Tibial artery (tissue), 4 donors: ENCODE measurements around the gene TIMM29.

Experiments
- DNase-seq, 2 donors: peaks; one replicate each; pipeline ENCODE4 v3.0.0-alpha.2; 2019
- H3K27ac ChIP-seq, 2 donors: fragments of 200-600 bp; sonication (generic) in 1 of 2; 1 replicate in 1 of 2; 2 replicates in 1 of 2; pipeline ENCODE4 v1.5.1; 2018 to 2019; ENCODE audit warnings: mild to moderate bottlenecking in 1 of 2
- H3K27me3 ChIP-seq, 2 donors: fragments of 200-600 bp; sonication (generic) in 1 of 2; one replicate each; pipeline versions ENCODE4 v1.5.1 to v1.6.0; 2016 to 2019
- H3K36me3 ChIP-seq, 3 donors: fragments of 200-600 bp; sonication (generic) in 2 of 3; one replicate each; pipeline ENCODE4 v1.5.1; 2016 to 2019; ENCODE audit warnings: mild to moderate bottlenecking in 2 of 3
- H3K4me1 ChIP-seq, 4 donors: fragments of 200-600 bp; sonication (generic) in 2 of 4; 1 replicate in 3 of 4; 2 replicates in 1 of 4; pipeline ENCODE4 v1.5.1; 2016 to 2019
- H3K4me3 ChIP-seq, 2 donors: fragments of 200-600 bp; sonication (generic) in 1 of 2; 1 replicate in 1 of 2; 2 replicates in 1 of 2; pipeline ENCODE4 v1.5.1; 2018 to 2019; ENCODE audit warnings: mild to moderate bottlenecking in 2 of 2
- H3K9me3 ChIP-seq, 3 donors: fragments of 200-600 bp; sonication (generic) in 1 of 3; one replicate each; pipeline ENCODE4 v1.5.1; 2016 to 2019
- intact Hi-C: fragments of 100-400 bp; cut with DNase I; formaldehyde crosslinking; loops from one replicate; pipeline ENCODE4 v1.15.0; 2023; ENCODE audit warnings: low total_unique reads
- TF ChIP-seq, protein P1 (sequence below), 2 experiments: fragments of 200-600 bp in 1 of 2; fragments of 450-650 bp in 1 of 2; IDR thresholded peaks; one replicate each; pipeline ENCODE4 v1.5.1; 2017 to 2019; ENCODE audit warnings: antibody characterized with exemption in 2 of 2, mild to moderate bottlenecking in 1 of 2, moderate library complexity in 1 of 2

TIMM29 gene

GRCh38 chr19:10887616-10888367, 40.8 kb upstream of the TIMM29 start:
- no peak overlapping the region for H3K27ac ChIP-seq
- intact Hi-C loops, result no loop called here
- H3K27me3 ChIP-seq, result no peaks in the 10 kb centered on the region
- peaks cover 0 to 42% (median 5%) of the 10 kb centered on the region in 4 donors for H3K4me1 ChIP-seq
- TF ChIP-seq, protein P1, sequence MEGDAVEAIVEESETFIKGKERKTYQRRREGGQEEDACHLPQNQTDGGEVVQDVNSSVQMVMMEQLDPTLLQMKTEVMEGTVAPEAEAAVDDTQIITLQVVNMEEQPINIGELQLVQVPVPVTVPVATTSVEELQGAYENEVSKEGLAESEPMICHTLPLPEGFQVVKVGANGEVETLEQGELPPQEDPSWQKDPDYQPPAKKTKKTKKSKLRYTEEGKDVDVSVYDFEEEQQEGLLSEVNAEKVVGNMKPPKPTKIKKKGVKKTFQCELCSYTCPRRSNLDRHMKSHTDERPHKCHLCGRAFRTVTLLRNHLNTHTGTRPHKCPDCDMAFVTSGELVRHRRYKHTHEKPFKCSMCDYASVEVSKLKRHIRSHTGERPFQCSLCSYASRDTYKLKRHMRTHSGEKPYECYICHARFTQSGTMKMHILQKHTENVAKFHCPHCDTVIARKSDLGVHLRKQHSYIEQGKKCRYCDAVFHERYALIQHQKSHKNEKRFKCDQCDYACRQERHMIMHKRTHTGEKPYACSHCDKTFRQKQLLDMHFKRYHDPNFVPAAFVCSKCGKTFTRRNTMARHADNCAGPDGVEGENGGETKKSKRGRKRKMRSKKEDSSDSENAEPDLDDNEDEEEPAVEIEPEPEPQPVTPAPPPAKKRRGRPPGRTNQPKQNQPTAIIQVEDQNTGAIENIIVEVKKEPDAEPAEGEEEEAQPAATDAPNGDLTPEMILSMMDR (IDR thresholded peaks at IDR 0.05), result no peak
- DNase-seq, result no peak
- H3K36me3 ChIP-seq, result no peaks in the 10 kb centered on the region
- H3K9me3 ChIP-seq, result no peaks in the 10 kb centered on the region
- H3K4me3 ChIP-seq, result no peak overlapping the region

GRCh38 chr19:10888421-10888866, 40.2 kb upstream of the TIMM29 start:
- no peaks in the 10 kb centered on the region for H3K27me3 ChIP-seq
- H3K4me3 ChIP-seq, result no peak overlapping the region
- no peak for DNase-seq
- no peak overlapping the region for H3K27ac ChIP-seq
- H3K4me1 ChIP-seq, result peaks cover 0 to 36% (median 2%) of the 10 kb centered on the region in 4 donors
- no peaks in the 10 kb centered on the region for H3K36me3 ChIP-seq
- no peaks in the 10 kb centered on the region for H3K9me3 ChIP-seq
- TF ChIP-seq, protein P1 (IDR thresholded peaks at IDR 0.05), result no peak
- intact Hi-C loops, result no loop called here

DNA sequence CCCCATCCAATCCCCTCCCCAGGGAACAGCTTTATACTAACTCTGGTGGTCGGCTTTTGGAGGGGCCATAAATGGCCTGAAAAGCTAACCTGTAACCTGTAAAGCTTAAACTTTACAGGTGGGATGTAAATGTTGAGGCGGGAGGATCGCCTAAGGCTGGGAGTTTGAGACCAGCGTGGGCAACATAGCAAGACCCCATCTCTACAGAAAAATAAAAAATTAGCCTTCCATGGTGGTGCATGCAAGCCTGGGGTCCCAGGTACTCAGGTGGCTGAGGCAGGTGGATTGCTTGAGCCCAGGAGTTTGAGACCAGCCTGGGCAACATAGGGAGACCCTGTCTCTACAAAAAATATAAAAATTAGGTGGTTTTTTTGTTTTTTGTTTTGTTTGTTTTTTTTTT, 38.7 kb upstream of the TIMM29 start:
- Histone ChIP-seq H3K4me1 (peaks cover 0 to 39% (median 5%) of the 10 kb centered on the region in 4 donors), H3K27ac (no peak overlapping the region), H3K4me3 (no peak overlapping the region), H3K36me3 (no peaks in the 10 kb centered on the region), H3K9me3 (no peaks in the 10 kb centered on the region), H3K27me3 (no peaks in the 10 kb centered on the region)
- TF ChIP-seq, protein P1 (IDR thresholded peaks at IDR 0.05), result no peak
- intact Hi-C loops, result no loop called here
- DNase-seq, result no peak

DNA sequence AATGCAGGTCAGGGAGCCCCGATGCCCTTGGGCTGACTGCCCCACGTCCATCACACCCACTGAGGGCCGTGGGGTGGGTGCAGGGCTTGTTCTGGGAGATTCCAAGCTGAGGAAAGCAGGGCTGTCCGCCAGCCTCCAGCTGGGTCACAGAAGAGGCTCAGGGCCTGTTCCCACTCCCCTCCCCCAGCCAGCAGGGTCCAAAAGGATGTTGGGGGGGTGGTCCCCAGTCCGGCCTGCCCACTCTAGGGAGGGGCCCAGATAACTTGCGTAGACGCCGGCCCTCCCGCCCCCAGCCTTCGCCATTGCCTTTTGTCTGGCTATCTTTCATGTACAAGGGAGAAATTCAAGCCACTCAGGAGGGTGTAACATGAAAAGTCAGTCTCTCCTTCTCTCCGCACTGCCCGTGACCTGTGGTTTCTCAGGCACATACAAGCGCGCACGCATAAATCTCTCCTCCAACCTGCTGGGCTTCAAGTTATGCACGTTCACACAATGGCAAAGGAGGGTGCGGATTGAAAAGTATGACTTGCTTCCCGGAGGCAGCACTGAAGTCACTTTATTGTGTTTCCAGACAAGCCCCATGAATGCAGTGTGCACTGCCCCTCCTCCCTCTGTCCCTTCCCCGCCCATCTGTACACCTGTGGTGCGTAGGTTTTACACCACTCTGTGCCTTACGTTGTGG, 37.1 kb upstream of the TIMM29 start:
- H3K4me1 ChIP-seq, result peaks cover 0 to 45% (median 5%) of the 10 kb centered on the region in 4 donors
- intact Hi-C loops, result no loop called here
- no peak overlapping the region for H3K27ac ChIP-seq

DNA sequence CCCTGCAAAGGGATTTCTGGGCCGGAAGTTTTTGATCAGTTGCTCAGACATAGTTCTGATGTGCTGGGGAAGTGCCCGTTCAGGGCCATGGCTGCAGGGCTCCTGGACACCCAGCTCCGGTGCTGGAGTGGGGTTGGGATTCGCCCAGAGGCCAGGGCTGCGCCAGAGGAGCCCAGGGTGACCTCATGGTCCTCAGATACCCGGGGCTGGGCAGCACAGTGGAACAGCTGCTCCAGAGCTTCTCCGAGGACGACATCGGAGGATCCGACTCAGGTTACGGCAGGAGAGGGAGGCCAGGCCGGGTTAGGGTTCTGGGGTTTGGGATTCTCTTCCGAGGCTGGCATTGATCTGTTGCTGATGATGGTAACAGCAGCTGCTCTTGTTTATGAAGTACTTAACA, 36.4 kb upstream of the TIMM29 start:
- Histone ChIP-seq H3K27ac (no peak overlapping the region), H3K27me3 (no peaks in the 10 kb centered on the region), H3K4me3 (no peak overlapping the region), H3K9me3 (no peaks in the 10 kb centered on the region), H3K36me3 (no peaks in the 10 kb centered on the region), H3K4me1 (peaks cover 0 to 49% (median 5%) of the 10 kb centered on the region in 4 donors)
- intact Hi-C loops, result no loop called here
- TF ChIP-seq, protein P1 (IDR thresholded peaks at IDR 0.05), result no peak
- DNase-seq, result no peak

More for the DNA sequence above, 37.1 kb upstream of the TIMM29 start:
- no peaks in the 10 kb centered on the region for H3K9me3 ChIP-seq
- no peaks in the 10 kb centered on the region for H3K36me3 ChIP-seq
- H3K27me3 ChIP-seq, result no peaks in the 10 kb centered on the region
- H3K4me3 ChIP-seq, result no peak overlapping the region
- DNase-seq, result no peak
- TF ChIP-seq, protein P1 (IDR thresholded peaks at IDR 0.05), result no peak
